Astrocyte (in vitro differentiated cells and primary cell): ENCODE results near the gene SLC39A10.

Experiments used
- EZH2 ChIP-seq: IDR thresholded peaks from 2 replicates; pipeline ENCODE4 v1.6.1; 2012; ENCODE audit warnings: mild to moderate bottlenecking, low read length, inconsistent platforms; ENCODE audit not compliant: insufficient read depth
- TF ChIP-seq, protein P1 (sequence below): IDR thresholded peaks from 2 replicates; pipeline ENCODE4 v1.5.1; 2011; ENCODE audit warnings: low read depth, mild to moderate bottlenecking, inconsistent platforms, low read length, moderate library complexity; ENCODE audit not compliant: insufficient read depth

DNA sequence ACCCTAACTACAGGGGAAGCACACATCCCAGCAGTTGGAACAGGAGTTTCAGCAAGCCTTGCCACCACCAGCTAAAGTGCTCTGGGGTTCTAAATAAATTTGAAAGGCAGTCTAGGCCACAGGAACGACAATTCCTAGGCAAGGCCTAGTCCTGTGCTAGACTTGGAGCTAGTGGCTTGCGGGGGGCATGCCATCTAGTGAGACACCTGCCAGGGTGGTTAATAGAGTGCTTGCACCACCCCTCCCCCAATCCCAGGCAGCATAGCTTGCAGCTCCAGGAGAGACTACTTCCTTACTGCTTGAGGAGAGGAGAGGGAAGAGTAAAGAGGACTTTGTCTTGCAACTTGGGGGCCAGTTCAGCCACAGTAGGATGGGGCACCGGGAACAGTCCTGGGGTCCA lies 101.8 kb downstream of the SLC39A10 start:
- TF ChIP-seq, protein P1, sequence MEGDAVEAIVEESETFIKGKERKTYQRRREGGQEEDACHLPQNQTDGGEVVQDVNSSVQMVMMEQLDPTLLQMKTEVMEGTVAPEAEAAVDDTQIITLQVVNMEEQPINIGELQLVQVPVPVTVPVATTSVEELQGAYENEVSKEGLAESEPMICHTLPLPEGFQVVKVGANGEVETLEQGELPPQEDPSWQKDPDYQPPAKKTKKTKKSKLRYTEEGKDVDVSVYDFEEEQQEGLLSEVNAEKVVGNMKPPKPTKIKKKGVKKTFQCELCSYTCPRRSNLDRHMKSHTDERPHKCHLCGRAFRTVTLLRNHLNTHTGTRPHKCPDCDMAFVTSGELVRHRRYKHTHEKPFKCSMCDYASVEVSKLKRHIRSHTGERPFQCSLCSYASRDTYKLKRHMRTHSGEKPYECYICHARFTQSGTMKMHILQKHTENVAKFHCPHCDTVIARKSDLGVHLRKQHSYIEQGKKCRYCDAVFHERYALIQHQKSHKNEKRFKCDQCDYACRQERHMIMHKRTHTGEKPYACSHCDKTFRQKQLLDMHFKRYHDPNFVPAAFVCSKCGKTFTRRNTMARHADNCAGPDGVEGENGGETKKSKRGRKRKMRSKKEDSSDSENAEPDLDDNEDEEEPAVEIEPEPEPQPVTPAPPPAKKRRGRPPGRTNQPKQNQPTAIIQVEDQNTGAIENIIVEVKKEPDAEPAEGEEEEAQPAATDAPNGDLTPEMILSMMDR, result no peak
- TF ChIP-seq EZH2, result no peak
